Karpas-422 (cell line): ENCODE results near the gene VKORC1. TPM values are rescaled to one million over a fixed set of nuclear protein-coding genes. Genes with fewer than 3 reads are reported as not detected.
A peak's percentile ranks its signal among the peaks of the same experiment; 100 is the strongest.

Source experiments
- DNase-seq: peaks from one replicate; pipeline ENCODE4 v3.0.0-alpha.2; 2015
- H2AFZ ChIP-seq: fragments of 200-600 bp; sonication (generic); 2 replicates; pipeline ENCODE4 v1.6.1; 2014; ENCODE audit warnings: antibody characterized with exemption, low read length, mixed read lengths
- H3K27ac ChIP-seq: fragments of 200-600 bp; sonication (generic); 2 replicates; pipeline ENCODE4 v1.5.1; 2014; ENCODE audit warnings: mild to moderate bottlenecking, low read length, moderate library complexity
- H3K27me3 ChIP-seq: fragments of 200-600 bp; sonication (generic); 2 replicates; pipeline ENCODE4 v1.6.1; 2014; ENCODE audit warnings: low read length, mixed read lengths
- H3K36me3 ChIP-seq: fragments of 200-600 bp; sonication (generic); 2 replicates; pipeline ENCODE4 v1.6.1; 2014; ENCODE audit warnings: low read length, mixed read lengths; ENCODE audit not compliant: insufficient read depth
- H3K4me1 ChIP-seq: fragments of 200-600 bp; sonication (generic); 2 replicates; pipeline ENCODE4 v1.6.1; 2014; ENCODE audit warnings: mild to moderate bottlenecking, low read length, mixed read lengths
- H3K4me2 ChIP-seq: fragments of 200-600 bp; sonication (generic); 2 replicates; pipeline ENCODE4 v1.6.1; 2014; ENCODE audit warnings: low read length, low read depth, mild to moderate bottlenecking; ENCODE audit not compliant: poor library complexity, severe bottlenecking
- H3K4me3 ChIP-seq: fragments of 200-600 bp; sonication (generic); 2 replicates; pipeline ENCODE4 v1.5.1; 2014; ENCODE audit warnings: mild to moderate bottlenecking, antibody characterized with exemption, low read length, mixed read lengths
- H3K79me2 ChIP-seq: fragments of 200-600 bp; sonication (generic); 2 replicates; pipeline ENCODE4 v1.6.1; 2014; ENCODE audit warnings: mild to moderate bottlenecking, low read length, mixed read lengths
- H3K9ac ChIP-seq: fragments of 200-600 bp; sonication (generic); 2 replicates; pipeline ENCODE4 v1.6.0; 2014; ENCODE audit warnings: low read length
- H3K9me2 ChIP-seq: fragments of 200-600 bp; sonication (generic), shearing (Covaris generic); replicated peaks from 2 replicates; pipeline ENCODE4 v1.6.0; 2014; ENCODE audit warnings: mild to moderate bottlenecking, low read length, moderate library complexity; ENCODE audit not compliant: insufficient read depth
- H3K9me3 ChIP-seq: fragments of 300-700, 200-600 bp; sonication (generic); 2 replicates; pipeline ENCODE4 v1.6.1; 2014; ENCODE audit warnings: low read length, mixed read lengths
- H4K20me1 ChIP-seq: fragments of 200-600 bp; sonication (generic); 2 replicates; pipeline ENCODE4 v1.6.1; 2014; ENCODE audit warnings: mild to moderate bottlenecking, antibody characterized with exemption, low read length, low read depth; ENCODE audit not compliant: insufficient read depth
- total RNA-seq: library from RNA; depleted of rRNA; stranded (reverse); fragments of >200 nt; shearing (Covaris generic); gene quantifications from 2 replicates; pipeline ENCODE4 v1.2.3, GENCODE V29; 2014; ENCODE audit warnings: low replicate concordance

VKORC1 gene
- total RNA-seq, 1 experiment from 2014 or later = 70.2 TPM

- H3K4me1 ChIP-seq = peaks cover 9% of the 10 kb centered on the region
- H3K9ac ChIP-seq = no peak overlapping the region
- no peaks in the 10 kb centered on the region for H4K20me1 ChIP-seq
- no peaks in the 10 kb centered on the region for H3K9me3 ChIP-seq
- peaks cover 31% of the 10 kb centered on the region for H3K79me2 ChIP-seq
- no peak for DNase-seq
- no peak overlapping the region for H2AFZ ChIP-seq
- no peaks in the 10 kb centered on the region for H3K27me3 ChIP-seq
- no peak overlapping the region for H3K4me2 ChIP-seq
- no peak overlapping the region for H3K27ac ChIP-seq
- H3K9me2 ChIP-seq = no peaks in the 10 kb centered on the region
- H3K36me3 ChIP-seq = 0 out of 2 replicates have a peak, but pooled peaks cover 6% of the 10 kb centered on the region
- no peak overlapping the region for H3K4me3 ChIP-seq
These were observed 14.5 kb downstream of the VKORC1 start for GRCh38 chr16:31080035-31080629.

GRCh38 chr16:31079342-31079944 is 15.2 kb downstream of the VKORC1 start:
- H3K27ac ChIP-seq = no peak overlapping the region
- H4K20me1 ChIP-seq = peaks cover 6% of the 10 kb centered on the region; the same call in 1 of the 2 replicates
- DNase-seq = no peak
- peaks cover 12% of the 10 kb centered on the region for H3K4me1 ChIP-seq
- 0 out of 2 replicates have a peak, but pooled peaks cover 6% of the 10 kb centered on the region for H3K36me3 ChIP-seq
- no peak overlapping the region for H3K4me3 ChIP-seq
- H3K4me2 ChIP-seq = no peak overlapping the region
- no peaks in the 10 kb centered on the region for H3K9me3 ChIP-seq
- H3K79me2 ChIP-seq = peaks cover 38% of the 10 kb centered on the region
- H3K27me3 ChIP-seq = no peaks in the 10 kb centered on the region
- no peak overlapping the region for H3K9ac ChIP-seq
- H2AFZ ChIP-seq = no peak overlapping the region
- no peaks in the 10 kb centered on the region for H3K9me2 ChIP-seq

- H3K9me2 ChIP-seq = no peaks in the 10 kb centered on the region
- peaks cover 12% of the 10 kb centered on the region for H3K4me1 ChIP-seq
- peaks cover 39% of the 10 kb centered on the region for H3K79me2 ChIP-seq
- H2AFZ ChIP-seq = no peak overlapping the region
- no peak overlapping the region for H3K4me3 ChIP-seq
- DNase-seq = no peak
- 0 out of 2 replicates have a peak, but pooled peaks cover 6% of the 10 kb centered on the region for H3K36me3 ChIP-seq
- H3K27ac ChIP-seq = no peak overlapping the region
- H3K27me3 ChIP-seq = no peaks in the 10 kb centered on the region
- no peaks in the 10 kb centered on the region for H3K9me3 ChIP-seq
- H4K20me1 ChIP-seq = peaks cover 6% of the 10 kb centered on the region; the same call in 1 of the 2 replicates
- H3K9ac ChIP-seq = no peak overlapping the region
- no peak overlapping the region for H3K4me2 ChIP-seq
These were observed 15.8 kb downstream of the VKORC1 start for GRCh38 chr16:31078597-31079341.

- peak; percentile 41 for DNase-seq
These were observed 16.8 kb downstream of the VKORC1 start for GRCh38 chr16:31077592-31078396.

GRCh38 chr16:31077024-31077423 is 17.6 kb downstream of the VKORC1 start:
- Histone ChIP-seq H2AFZ (no peak overlapping the region), H3K27me3 (no peaks in the 10 kb centered on the region), H3K79me2 (peaks cover 52% of the 10 kb centered on the region), H3K9ac (no peak overlapping the region), H3K9me3 (no peaks in the 10 kb centered on the region), H3K36me3 (0 out of 2 replicates have a peak, but pooled peaks cover 6% of the 10 kb centered on the region), H3K9me2 (no peaks in the 10 kb centered on the region), H3K4me3 (no peak overlapping the region), H3K27ac (no peak overlapping the region), H3K4me2 (no peak overlapping the region), H4K20me1 (peaks cover 6% of the 10 kb centered on the region; the same call in 1 of the 2 replicates), H3K4me1 (peaks cover 16% of the 10 kb centered on the region)
- no peak for DNase-seq

More at GRCh38 chr16:31077592-31078396, 16.8 kb downstream of the VKORC1 start:
- peaks cover 6% of the 10 kb centered on the region; the same call in 1 of the 2 replicates for H4K20me1 ChIP-seq
- H3K27me3 ChIP-seq = no peaks in the 10 kb centered on the region
- no peak overlapping the region for H3K4me3 ChIP-seq
- H3K79me2 ChIP-seq = peaks cover 44% of the 10 kb centered on the region
- H3K4me2 ChIP-seq = no peak overlapping the region
- no peaks in the 10 kb centered on the region for H3K9me3 ChIP-seq
- H3K9ac ChIP-seq = no peak overlapping the region
- no peak overlapping the region for H2AFZ ChIP-seq
- no peaks in the 10 kb centered on the region for H3K9me2 ChIP-seq
- H3K27ac ChIP-seq = no peak overlapping the region
- H3K4me1 ChIP-seq = peaks cover 12% of the 10 kb centered on the region
- H3K36me3 ChIP-seq = 0 out of 2 replicates have a peak, but pooled peaks cover 6% of the 10 kb centered on the region

GRCh38 chr16:31076319-31076718 is 18.3 kb downstream of the VKORC1 start:
- Histone ChIP-seq H3K79me2 (peaks cover 59% of the 10 kb centered on the region), H4K20me1 (peaks cover 6% of the 10 kb centered on the region; the same call in 1 of the 2 replicates), H3K4me3 (no peak overlapping the region), H3K9me2 (no peaks in the 10 kb centered on the region), H3K4me1 (peaks cover 24% of the 10 kb centered on the region), H2AFZ (no peak overlapping the region), H3K27me3 (no peaks in the 10 kb centered on the region), H3K27ac (no peak overlapping the region), H3K36me3 (0 out of 2 replicates have a peak, but pooled peaks cover 6% of the 10 kb centered on the region), H3K9ac (no peak overlapping the region), H3K4me2 (no peak overlapping the region), H3K9me3 (no peaks in the 10 kb centered on the region)
- DNase-seq = no peak

GRCh38 chr16:31074814-31075183 is 19.8 kb downstream of the VKORC1 start:
- DNase-seq = no peak
- peak overlapping the region; percentile 90 for H3K4me2 ChIP-seq
- peaks cover 65% of the 10 kb centered on the region for H3K79me2 ChIP-seq

More at GRCh38 chr16:31074814-31075183, 19.8 kb downstream of the VKORC1 start:
- Histone ChIP-seq H4K20me1 (peaks cover 6% of the 10 kb centered on the region; the same call in 1 of the 2 replicates), H3K9me3 (no peaks in the 10 kb centered on the region), H3K27ac (peak overlapping the region; percentile 72), H3K9ac (peak overlapping the region; percentile 90), H2AFZ (no peak overlapping the region), H3K4me3 (peak overlapping the region; percentile 94), H3K9me2 (no peaks in the 10 kb centered on the region), H3K4me1 (peaks cover 24% of the 10 kb centered on the region), H3K27me3 (no peaks in the 10 kb centered on the region), H3K36me3 (0 out of 2 replicates have a peak, but pooled peaks cover 6% of the 10 kb centered on the region)
